ENCODE results near the gene TNFAIP2. TPM values are rescaled to one million over a fixed set of nuclear protein-coding genes. Genes with fewer than 3 reads are reported as not detected.
A peak's percentile ranks its signal among the peaks of the same experiment; 100 is the strongest.

TNFAIP2 gene
- total RNA-seq, 3 donors from 2014 or later: 43.6 to 76.5 (median 60.0) TPM

GRCh38 chr14:103130965-103131364 lies 7.7 kb downstream of the TNFAIP2 start:
- Histone ChIP-seq H3K36me3 (no peaks in the 10 kb centered on the region), H3K27ac (peak overlapping the region; percentile 86 to 92)
- TF ChIP-seq POLR2AphosphoS5 (IDR thresholded peaks at IDR 0.05): peak in 2 of 3 donors; percentile 44 to 50
- TF ChIP-seq, protein P1, sequence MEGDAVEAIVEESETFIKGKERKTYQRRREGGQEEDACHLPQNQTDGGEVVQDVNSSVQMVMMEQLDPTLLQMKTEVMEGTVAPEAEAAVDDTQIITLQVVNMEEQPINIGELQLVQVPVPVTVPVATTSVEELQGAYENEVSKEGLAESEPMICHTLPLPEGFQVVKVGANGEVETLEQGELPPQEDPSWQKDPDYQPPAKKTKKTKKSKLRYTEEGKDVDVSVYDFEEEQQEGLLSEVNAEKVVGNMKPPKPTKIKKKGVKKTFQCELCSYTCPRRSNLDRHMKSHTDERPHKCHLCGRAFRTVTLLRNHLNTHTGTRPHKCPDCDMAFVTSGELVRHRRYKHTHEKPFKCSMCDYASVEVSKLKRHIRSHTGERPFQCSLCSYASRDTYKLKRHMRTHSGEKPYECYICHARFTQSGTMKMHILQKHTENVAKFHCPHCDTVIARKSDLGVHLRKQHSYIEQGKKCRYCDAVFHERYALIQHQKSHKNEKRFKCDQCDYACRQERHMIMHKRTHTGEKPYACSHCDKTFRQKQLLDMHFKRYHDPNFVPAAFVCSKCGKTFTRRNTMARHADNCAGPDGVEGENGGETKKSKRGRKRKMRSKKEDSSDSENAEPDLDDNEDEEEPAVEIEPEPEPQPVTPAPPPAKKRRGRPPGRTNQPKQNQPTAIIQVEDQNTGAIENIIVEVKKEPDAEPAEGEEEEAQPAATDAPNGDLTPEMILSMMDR (IDR thresholded peaks at IDR 0.05): no peak

GRCh38 chr14:103131580-103131979 lies 8.3 kb downstream of the TNFAIP2 start:
- H3K27ac ChIP-seq: peak overlapping the region; percentile 86 to 92
- H3K9me3 ChIP-seq: no peaks in the 10 kb centered on the region
- H3K36me3 ChIP-seq: no peaks in the 10 kb centered on the region
- H3K4me3 ChIP-seq: no peak overlapping the region
- peaks cover 2 to 44% of the 10 kb centered on the region in 2 donors for H3K4me1 ChIP-seq
- no peak for DNase-seq (ENCODE audit: low spot score in 2 of 2)
- intact Hi-C loops (cut with DNase I; ENCODE audit: low total_unique reads): no loop called here
- H3K27me3 ChIP-seq: no peaks in the 10 kb centered on the region
- TF ChIP-seq POLR2A (IDR thresholded peaks at IDR 0.05) (no peak), POLR2AphosphoS5 (IDR thresholded peaks at IDR 0.05) (no peak)
- TF ChIP-seq, protein P1 (IDR thresholded peaks at IDR 0.05): no peak

More at GRCh38 chr14:103130965-103131364, 7.7 kb downstream of the TNFAIP2 start:
- no peaks in the 10 kb centered on the region for H3K27me3 ChIP-seq
- no peak overlapping the region for H3K4me3 ChIP-seq
- intact Hi-C loops (cut with DNase I; ENCODE audit: low total_unique reads): no loop called here
- H3K4me1 ChIP-seq: peaks cover 6 to 50% of the 10 kb centered on the region in 2 donors
- peak in 1 of 2 donors; percentile 87 for DNase-seq (ENCODE audit: low spot score in 2 of 2)
- no peaks in the 10 kb centered on the region for H3K9me3 ChIP-seq

DNA sequence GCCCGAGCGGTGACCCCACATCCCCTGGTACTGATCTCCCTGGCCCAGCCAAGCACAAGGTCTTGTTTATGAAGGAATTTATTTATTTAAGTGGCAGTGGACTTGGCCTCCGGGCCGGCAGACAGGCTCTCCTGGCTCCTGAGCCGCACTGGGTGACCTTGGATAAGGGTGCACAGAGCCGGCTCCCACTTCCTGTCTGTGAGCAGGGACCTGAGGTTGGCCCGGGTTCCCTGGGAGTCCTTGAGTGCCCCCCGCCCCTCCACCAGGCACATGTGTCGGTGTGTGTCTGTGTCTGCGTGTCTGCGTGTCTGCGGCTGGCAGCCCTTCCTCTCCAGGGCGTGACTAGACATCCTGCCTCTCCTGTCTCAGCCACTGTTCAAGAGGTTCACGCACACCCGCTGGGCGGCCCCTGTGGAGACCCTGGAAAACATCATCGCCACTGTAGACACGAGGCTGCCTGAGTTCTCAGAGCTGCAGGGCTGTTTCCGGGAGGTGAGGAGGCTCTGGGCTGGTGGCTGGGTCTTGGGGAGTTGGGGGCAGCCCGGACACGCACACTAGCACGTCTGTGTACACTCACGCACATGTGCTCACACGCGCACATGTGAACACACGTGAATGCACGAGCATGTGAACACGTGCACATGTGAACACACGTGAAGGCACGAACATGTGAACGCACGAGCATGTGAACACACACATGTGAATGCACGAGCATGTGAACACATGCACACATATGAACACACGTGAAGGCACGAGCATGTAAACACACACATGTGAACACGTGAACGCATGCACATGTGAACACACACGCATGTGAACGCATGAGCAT lies 9.3 kb downstream of the TNFAIP2 start:
- Histone ChIP-seq H3K27me3 (no peaks in the 10 kb centered on the region), H3K4me1 (peaks cover 0 to 40% of the 10 kb centered on the region in 2 donors), H3K36me3 (no peaks in the 10 kb centered on the region), H3K27ac (peak overlapping the region; percentile 86 to 92), H3K9me3 (no peaks in the 10 kb centered on the region), H3K4me3 (no peak overlapping the region)
- intact Hi-C loops (cut with DNase I; ENCODE audit: low total_unique reads): no loop called here
- no peak for DNase-seq (ENCODE audit: low spot score in 2 of 2)
- TF ChIP-seq POLR2A (IDR thresholded peaks at IDR 0.05) (no peak), POLR2AphosphoS5 (IDR thresholded peaks at IDR 0.05) (no peak)
- TF ChIP-seq, protein P1 (IDR thresholded peaks at IDR 0.05): no peak

DNA sequence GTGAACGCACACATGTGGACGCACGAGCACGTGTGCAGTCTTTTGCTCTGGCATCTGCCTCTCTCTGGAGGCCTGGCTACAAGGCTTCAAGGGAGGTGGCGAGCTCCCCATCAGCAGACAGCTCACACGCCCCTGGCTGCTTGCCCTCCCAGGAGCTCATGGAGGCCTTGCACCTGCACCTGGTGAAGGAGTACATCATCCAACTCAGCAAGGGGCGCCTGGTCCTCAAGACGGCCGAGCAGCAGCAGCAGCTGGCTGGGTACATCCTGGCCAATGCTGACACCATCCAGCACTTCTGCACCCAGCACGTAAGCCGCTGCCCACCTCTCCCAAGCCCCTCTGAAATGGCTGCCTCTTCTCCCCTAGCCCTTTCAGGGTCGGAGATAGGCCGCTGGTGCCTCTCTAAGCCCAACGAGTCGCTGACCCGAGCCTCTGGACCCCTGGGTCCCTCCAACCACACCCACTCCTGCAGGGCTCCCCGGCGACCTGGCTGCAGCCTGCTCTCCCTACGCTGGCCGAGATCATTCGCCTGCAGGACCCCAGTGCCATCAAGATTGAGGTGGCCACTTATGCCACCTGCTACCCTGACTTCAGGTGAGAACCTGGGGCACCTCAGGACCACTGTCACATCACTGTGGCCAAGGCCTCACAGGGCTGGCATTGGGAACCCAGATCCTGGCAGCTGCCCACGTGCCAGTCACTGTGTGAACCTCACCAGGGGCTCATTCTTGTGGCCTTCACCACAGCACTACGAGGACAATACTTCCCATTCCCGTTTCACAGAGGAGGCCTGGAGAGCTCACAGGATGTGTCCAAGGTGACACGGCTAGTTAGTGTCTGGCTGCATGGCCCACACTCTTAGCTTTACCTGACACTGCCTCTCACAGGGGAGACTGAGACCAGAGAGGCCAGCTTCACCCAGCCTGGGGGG lies 10.2 kb downstream of the TNFAIP2 start:
- Histone ChIP-seq H3K9me3 (no peaks in the 10 kb centered on the region), H3K36me3 (no peaks in the 10 kb centered on the region), H3K4me1 (peaks cover under 1 to 31% of the 10 kb centered on the region in 2 donors), H3K27me3 (no peaks in the 10 kb centered on the region), H3K4me3 (no peak overlapping the region), H3K27ac (no peak overlapping the region)
- TF ChIP-seq POLR2AphosphoS5 (IDR thresholded peaks at IDR 0.05): no peak
- TF ChIP-seq, protein P1 (IDR thresholded peaks at IDR 0.05): no peak
- TF ChIP-seq POLR2A (IDR thresholded peaks at IDR 0.05): no peak
- no peak for DNase-seq (ENCODE audit: low spot score in 2 of 2)
- intact Hi-C loops (cut with DNase I; ENCODE audit: low total_unique reads): no loop called here

Data from breast epithelium (tissue), 4 donors.